GM12872 (cell line): ENCODE data around the gene FGF12.

Source experiments
- CTCF ChIP-seq: IDR thresholded peaks from 3 replicates; pipeline ENCODE4 v1.5.1; 2011; ENCODE audit warnings: low read depth, mild to moderate bottlenecking, low read length, moderate library complexity; ENCODE audit not compliant: insufficient read depth

The FGF12 gene

GRCh38 chr3:192331749-192332385 lies 395.5 kb downstream of the FGF12 start:
- TF ChIP-seq CTCF: no peak

GRCh38 chr3:192326656-192327055 lies 400.7 kb downstream of the FGF12 start:
- TF ChIP-seq CTCF: no peak

GRCh38 chr3:192317564-192317963 lies 409.8 kb downstream of the FGF12 start:
- no peak for TF ChIP-seq CTCF

DNA sequence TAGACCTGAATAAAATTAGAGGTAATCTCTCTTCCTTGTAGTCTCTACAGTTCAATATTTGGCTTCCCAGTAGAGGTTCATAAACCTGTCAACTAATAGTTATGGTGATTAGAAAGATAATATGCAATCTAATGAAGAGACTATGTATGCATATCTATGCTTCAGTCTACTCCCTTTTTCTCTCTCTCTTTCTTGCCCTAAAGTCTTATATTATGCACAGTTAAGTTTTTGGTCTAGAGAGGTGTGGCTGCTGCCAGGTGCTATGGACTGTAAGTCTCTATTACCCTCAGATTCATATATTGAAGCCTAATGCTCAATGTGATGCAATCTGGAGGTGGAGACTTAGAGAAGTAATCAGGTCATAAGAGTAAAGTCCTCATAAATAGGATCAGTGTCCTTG lies 413.7 kb downstream of the FGF12 start:
- no peak for TF ChIP-seq CTCF

DNA sequence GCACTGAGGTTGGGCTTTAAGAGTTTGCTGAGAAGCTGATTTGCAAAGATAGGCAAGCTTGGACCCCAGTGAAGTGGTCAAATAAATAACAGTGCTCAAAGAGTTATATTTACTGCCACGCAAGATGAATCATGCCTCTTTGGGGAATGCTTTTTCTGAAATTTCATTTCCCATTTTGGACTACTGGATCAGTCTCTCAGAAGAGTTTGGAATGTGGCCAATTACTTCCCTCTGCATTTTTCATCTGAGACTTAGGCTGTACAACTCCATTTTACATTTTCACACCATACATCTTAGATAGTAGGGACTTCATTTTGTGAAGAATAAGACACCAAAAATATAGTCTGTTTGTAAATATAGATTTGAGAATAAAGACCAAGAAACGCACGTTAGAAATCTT lies 419.7 kb downstream of the FGF12 start:
- no peak for TF ChIP-seq CTCF

- TF ChIP-seq CTCF: no peak
Measured at GRCh38 chr3:192303235-192303634, 424.1 kb downstream of the FGF12 start.

DNA sequence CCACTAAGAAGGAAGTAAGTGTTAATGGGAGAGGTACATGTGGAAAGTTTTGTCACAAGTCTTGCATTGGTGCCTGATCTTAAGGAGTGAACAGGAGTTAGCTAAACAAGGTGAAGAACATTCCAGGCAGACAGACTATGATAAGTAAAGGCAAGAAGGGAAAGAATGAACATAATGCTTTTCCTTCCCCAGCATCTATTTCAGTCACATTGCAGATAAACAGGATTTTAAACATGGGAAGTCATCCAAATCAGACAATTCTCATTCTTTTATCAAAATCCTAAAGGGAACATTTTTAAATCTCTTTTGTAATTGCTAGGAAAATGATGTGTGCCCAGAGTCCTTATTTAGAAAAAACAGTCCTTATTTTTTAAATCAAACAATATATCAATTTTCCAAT lies 424.6 kb downstream of the FGF12 start:
- no peak for TF ChIP-seq CTCF

DNA sequence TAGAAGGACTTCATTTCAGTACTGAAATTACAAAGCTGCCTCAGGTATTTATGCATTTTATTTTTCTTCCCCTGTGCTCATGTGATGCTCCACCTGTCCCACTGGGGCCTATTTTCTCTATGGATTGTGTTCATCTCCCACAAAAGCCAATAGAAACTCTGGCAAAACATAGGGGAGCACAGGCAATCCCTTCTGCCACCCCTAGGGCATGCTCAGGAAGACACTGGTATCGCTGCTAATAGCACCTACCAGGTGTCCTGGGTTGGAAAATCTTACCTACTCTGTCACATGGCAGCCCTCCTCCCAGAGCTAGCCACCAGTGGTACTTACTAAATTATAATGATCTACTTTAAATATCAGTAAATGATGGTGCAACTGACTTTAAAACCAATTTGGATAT lies 427.4 kb downstream of the FGF12 start:
- no peak for TF ChIP-seq CTCF
